ENCODE measurements around the gene HNRNPA0.
"Not testable (repeated sequence)": the region's sequence is repeated elsewhere in the genome, so short reads cannot be mapped to it uniquely, and the experiment has no call there.

The HNRNPA0 gene

GRCh38 chr5:137754188-137754960, at the start of gene HNRNPA0:
TSS of gene HNRNPA0 (minus strand) at chr5:137754363. CDS start at chr5:137754066, 297 bp downstream.
- in situ Hi-C loops (cut with HindIII; ENCODE audit: low sequenced_read_pairs), result no loop called here

DNA sequence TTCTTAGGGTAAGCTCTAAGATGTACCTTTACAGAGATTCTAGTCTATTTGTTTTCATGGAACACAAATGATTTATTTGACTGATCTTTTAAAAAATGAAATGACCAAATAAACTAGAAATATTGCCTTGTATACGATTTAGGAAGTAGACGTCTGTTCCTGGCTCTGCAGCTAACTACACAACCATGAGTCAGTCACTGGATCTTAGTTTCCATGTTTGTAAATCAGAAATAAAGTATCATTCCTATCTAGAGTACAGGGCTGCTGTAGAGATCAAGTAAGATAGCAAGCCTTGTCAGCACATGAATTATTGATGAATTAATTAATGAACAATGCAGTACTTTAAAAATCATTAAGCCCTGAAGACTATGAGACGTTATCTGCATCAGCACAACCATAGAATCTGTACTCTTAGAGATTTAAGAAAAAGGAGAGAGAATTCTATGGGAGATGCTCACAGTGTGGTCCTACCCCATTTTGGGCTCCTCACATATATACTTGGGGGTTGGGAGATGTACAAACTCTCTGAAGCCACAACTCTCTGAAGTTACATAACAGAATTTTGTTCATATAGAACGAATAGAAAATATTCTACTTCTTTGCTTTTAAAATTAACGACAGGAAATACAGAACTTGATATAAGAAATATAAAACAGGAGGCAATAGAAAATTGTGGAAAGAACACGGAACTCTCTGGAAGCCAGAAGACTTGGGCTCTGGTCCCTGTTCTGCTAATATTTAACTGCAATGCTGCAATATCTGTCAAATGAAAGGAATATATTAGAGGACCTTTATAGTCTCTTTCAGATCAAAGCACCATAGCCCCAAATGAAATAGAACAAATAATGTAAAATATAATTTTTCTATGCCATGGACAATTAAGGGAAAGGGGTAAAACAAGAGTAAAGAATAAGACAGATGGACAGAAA, 48.4 kb upstream of the HNRNPA0 start:
- in situ Hi-C loops (cut with HindIII; ENCODE audit: low sequenced_read_pairs), result no loop called here

GRCh38 chr5:137800700-137801411, 46.7 kb upstream of the HNRNPA0 start:
- in situ Hi-C loops (cut with HindIII; ENCODE audit: low sequenced_read_pairs), result no loop called here

- in situ Hi-C loops (cut with HindIII; ENCODE audit: low sequenced_read_pairs), result no loop called here
Measured at GRCh38 chr5:137796279-137796678, 42.1 kb upstream of the HNRNPA0 start.

GRCh38 chr5:137794863-137795262, 40.7 kb upstream of the HNRNPA0 start:
- in situ Hi-C loops (cut with HindIII; ENCODE audit: low sequenced_read_pairs), result no loop called here

- in situ Hi-C loops (cut with HindIII; ENCODE audit: low sequenced_read_pairs), result no loop called here
Measured at GRCh38 chr5:137792303-137792702, 38.1 kb upstream of the HNRNPA0 start.

GRCh38 chr5:137791799-137792198, 37.6 kb upstream of the HNRNPA0 start:
- in situ Hi-C loops (cut with HindIII; ENCODE audit: low sequenced_read_pairs), result no loop called here

GRCh38 chr5:137791387-137791786, 37.2 kb upstream of the HNRNPA0 start:
- in situ Hi-C loops (cut with HindIII; ENCODE audit: low sequenced_read_pairs), result no loop called here

DNA sequence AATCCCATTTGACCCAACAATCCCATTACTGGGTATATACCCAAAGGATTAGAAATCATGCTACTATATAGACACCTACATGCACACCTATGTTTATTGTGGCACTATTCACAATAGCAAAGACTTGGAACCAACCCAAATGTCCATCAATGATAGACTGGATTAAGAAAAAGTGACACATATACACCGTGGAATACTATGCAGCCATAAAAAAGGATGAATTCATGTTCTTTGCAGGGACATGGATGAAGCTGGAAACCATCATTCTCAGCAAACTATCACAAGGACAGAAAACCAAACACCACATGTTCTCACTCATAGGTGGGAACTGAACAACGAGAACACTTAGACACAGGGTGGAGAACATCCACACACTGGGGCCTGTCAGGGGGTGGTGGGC, 34.4 kb upstream of the HNRNPA0 start:
- in situ Hi-C loops (cut with HindIII; ENCODE audit: low sequenced_read_pairs), result not testable (repeated sequence)

- in situ Hi-C loops (cut with HindIII; ENCODE audit: low sequenced_read_pairs), result no loop called here
Measured at GRCh38 chr5:137782984-137783536, 28.9 kb upstream of the HNRNPA0 start.

GRCh38 chr5:137782055-137782454, 27.9 kb upstream of the HNRNPA0 start:
- in situ Hi-C loops (cut with HindIII; ENCODE audit: low sequenced_read_pairs), result no loop called here

DNA sequence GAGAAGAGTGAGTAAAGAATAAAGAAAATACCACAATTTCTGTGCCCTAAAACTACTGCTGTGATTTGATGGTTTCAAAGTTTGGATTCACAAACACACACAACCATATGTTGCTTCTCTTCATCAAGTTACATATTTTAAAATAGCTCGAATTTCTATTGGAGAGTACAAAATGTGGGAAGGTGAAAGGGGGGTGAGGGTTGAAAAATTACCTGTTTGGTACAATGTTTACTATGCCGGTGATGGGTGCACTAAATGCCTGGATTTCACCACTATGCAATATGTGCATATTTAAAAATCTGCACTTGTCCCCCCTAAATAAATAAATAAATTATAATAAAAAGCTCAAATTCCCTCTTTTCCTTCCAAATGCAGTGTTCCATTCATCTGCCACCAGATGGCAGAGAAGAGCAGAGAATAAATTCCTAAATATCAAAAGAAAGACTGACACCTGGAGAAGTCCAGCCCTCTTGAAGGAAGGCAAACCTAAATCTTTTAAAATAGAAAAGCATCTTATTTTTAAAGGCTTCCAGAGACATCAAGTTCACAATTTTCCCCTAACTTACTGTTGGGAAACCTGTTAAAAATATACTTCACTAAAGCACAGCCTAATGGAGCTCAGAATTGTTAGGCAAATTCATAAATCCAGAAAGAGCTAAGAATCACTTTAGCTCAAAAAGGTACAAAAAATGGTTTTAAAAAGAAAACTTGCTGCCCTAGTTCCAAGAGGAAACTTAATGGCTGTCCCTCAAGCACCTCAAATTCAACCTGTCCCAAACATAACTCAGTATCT, 24.8 kb upstream of the HNRNPA0 start:
- in situ Hi-C loops (cut with HindIII; ENCODE audit: low sequenced_read_pairs), result no loop called here

DNA sequence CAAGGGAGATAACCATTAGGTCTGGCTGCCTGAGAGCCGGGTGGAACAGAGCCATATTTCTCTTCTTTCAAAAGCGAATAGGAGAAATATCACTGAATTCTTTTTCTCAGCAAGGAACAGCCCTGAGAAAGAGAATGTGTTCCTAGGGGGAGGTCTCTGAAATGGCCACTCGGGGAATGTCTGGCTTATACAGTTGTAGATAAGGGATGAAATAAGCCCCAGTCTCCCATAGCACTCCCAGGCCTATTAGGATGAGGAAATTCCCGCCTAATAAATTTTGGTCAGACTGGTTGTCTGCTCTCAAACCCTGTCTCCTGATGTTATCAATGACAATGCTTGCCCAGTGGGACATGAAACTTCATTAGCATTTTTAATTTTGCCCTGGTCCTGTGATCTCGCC, 13.8 kb upstream of the HNRNPA0 start:
- in situ Hi-C loops (cut with HindIII; ENCODE audit: low sequenced_read_pairs), result not testable (repeated sequence)

DNA sequence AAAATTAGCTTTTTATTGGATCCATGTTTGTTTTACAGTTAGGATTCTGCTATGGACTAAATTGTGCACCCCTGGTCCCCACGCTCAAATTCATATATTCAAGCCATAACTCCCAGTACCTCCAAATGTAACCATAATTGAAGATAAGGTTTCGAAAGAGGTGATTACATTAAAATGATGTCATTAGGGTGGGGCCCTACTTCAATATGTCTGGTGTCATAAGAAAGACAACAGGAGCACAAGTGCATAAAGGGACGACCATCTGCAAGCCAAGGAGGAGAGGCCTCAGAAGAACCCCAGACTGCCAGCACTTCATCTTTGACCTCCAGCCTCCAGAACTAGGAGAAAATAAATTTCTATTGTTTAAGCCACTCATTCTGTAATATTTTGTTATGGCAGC, 7.4 kb upstream of the HNRNPA0 start:
- in situ Hi-C loops (cut with HindIII; ENCODE audit: low sequenced_read_pairs), result no loop called here

DNA sequence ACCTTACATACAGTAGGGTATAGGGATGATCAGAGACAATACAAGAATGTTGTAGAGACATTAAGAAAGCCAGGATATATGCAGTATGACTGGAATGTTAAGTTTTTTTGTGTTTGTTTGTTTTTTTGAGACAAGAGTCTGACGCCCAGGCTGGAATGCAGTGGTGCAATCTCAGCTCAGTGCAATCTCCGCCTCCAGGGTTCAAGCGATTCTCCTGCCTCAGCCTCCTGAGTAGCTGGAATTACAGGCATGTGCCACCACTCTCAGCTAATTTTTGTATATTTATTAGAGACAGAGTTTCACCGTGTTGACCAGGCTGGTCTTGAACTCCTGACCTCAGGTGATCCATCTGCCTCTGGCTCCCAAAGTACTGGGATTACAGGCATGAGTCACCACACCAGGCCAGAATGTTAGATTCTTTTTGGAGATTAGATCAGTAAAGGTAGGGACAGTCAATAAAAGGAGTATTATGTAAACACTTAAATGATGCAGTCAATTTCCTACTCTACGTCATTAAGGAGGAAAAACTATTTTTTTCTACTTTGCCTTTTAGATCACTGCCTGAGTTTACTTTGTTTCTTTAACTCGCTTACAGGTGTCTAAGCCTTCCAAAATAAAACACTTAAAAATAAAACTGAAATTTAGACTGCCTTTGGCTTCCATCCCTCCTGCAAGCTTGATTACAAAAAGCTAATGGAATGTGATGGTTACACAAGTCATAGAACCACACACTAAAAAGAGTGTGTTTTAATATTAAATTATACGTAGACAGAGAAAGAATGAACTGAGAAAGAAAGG, 6.8 kb upstream of the HNRNPA0 start:
- in situ Hi-C loops (cut with HindIII; ENCODE audit: low sequenced_read_pairs), result no loop called here

GRCh38 chr5:137760294-137760693, 6.1 kb upstream of the HNRNPA0 start:
- in situ Hi-C loops (cut with HindIII; ENCODE audit: low sequenced_read_pairs), result no loop called here

- in situ Hi-C loops (cut with HindIII; ENCODE audit: low sequenced_read_pairs), result no loop called here
Measured at GRCh38 chr5:137758715-137759306, 4.6 kb upstream of the HNRNPA0 start.

DNA sequence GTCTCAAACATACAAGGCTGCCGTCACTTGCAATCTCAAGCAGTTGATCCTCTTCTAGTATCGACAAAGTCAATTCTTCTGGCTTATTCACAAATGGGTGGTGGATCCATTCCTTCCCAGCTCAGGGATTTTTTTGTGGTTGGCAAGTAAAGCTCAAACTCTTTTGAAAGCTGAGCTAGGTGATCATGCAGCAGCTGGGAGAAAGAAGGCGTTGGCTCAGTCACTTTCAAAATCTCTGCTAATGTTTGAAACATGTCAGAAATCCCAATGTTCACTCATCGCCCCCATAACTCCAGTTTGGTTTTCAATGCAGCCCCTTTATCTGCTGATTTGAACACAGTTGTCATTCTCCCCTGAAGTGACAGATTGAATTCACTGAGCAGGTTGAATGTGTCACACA, 4.0 kb upstream of the HNRNPA0 start:
- in situ Hi-C loops (cut with HindIII; ENCODE audit: low sequenced_read_pairs), result no loop called here

DNA sequence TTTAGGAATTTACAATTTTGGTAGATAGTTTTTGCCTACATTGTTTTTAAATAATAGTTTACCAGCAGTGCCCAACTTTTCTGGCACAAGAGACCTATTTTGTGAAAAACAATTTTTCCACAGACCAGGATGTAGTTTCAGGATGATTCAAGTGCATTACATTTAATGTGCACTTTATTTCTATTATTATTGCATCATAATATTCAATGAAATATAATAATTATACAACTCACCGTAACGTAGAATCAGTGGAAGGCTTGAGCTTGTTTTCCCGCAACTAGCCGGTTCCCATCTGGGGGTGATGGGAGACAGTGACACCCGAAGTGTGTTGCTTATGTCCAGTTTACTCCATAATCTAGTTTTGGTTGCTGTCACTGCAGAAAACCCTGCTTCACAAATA, 3.5 kb upstream of the HNRNPA0 start:
- in situ Hi-C loops (cut with HindIII; ENCODE audit: low sequenced_read_pairs), result no loop called here
